ENCODE results near the gene TOMM22.

The TOMM22 gene

DNA sequence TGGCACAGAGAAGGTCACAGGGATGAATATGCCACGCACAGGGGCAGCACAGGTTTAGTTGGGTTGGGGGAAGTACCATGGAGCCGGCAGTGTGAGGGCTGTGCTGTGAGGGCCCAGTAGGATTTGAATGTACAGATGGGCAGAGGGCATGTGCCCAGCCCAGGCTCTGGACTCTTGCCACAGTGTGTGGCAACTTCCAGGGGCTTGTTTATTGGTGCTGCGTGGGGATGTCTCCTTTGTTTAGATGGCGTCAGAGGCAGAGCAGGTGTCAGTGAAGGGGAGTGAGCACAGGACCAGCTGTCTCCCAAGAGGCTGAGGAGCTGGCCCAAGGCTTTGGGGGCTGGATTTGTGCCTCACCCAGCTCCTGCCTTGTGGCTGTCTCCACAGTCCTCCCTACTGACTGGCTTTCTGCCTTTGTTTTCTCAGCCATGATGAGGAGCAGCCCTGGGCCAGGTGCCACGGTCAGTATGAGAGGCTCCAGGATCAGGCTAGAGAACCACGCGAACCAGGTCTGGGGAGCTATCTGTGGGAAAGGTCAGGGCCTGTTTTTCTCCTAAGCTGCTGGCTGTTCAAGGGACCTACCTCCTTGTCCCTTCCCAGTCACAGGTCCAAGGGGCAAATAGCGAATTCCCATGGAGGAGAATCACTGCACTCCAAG, 52.1 kb downstream of the TOMM22 start:
- peak; percentile 73 for DNase-seq (ENCODE audit: low read depth)

DNA sequence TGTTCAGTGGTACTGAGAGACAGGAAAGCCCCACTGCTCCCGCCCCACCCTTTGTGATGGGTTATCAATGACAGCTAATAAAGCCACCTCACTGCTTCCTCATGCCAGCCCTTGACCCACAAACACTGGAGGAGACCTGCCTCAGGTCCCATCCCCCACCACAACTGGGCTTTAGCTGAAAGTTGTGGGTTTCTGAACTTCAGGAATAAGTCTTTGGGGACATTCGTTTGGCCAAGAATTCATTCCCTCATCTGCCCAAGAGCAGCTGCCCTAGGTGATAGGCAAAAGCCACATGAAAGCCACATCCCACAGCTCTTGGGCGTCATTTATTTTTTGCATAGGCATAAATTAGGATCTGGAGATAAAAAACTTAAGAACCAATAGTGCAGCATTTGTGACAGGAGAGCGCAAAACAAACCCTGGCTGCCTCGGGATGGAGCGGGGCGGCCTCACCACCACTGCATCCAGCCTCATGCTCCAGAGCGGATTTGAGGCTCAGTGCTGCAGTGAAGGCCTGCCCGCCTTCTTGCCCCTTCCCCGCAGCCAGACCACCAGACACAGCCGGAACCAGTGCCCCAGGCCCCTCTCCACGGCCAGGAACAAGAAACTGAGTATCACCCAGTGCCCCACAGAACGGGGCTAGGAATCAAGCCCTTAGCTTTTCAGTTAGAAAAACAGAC, 52.8 kb downstream of the TOMM22 start:
- no peak for DNase-seq (ENCODE audit: low read depth)

Data from fibroblast of gingiva (primary cell).